Thoracic aorta (tissue), 2 donors: ENCODE measurements around the gene SLC38A7. TPM values are rescaled to one million over a fixed set of nuclear protein-coding genes. Genes with fewer than 3 reads are reported as not detected.
A peak's percentile ranks its signal among the peaks of the same experiment; 100 is the strongest.
"Not testable (repeated sequence)": the region's sequence is repeated elsewhere in the genome, so short reads cannot be mapped to it uniquely, and the experiment has no call there.

ENCODE experiments used
- ATAC-seq: fragments of 150-250 bp; one replicate; pipeline ENCODE4 v1.8.0; 2017; ENCODE audit warnings: low read depth; ENCODE audit not compliant: insufficient number of reproducible peaks, low FRiP score
- DNase-seq: peaks from one replicate; pipeline ENCODE4 v3.0.0-alpha.2; 2020; ENCODE audit warnings: low spot score
- H3K27ac ChIP-seq, 2 donors: fragments of 200-600 bp; sonication (generic); 1 replicate in 1 of 2; 2 replicates in 1 of 2; pipeline ENCODE4 v1.5.1; 2016; ENCODE audit warnings: mild to moderate bottlenecking in 2 of 2, moderate library complexity in 2 of 2
- H3K27me3 ChIP-seq: fragments of 200-600 bp; sonication (generic); replicated peaks from 2 replicates; pipeline ENCODE4 v1.6.0; 2016; ENCODE audit warnings: mild to moderate bottlenecking; ENCODE audit not compliant: insufficient read depth
- H3K36me3 ChIP-seq: fragments of 200-600 bp; sonication (generic); one replicate; pipeline ENCODE4 v1.5.1; 2016
- H3K4me1 ChIP-seq, 2 donors: fragments of 200-600 bp; sonication (generic); 1 replicate in 1 of 2; 2 replicates in 1 of 2; pipeline versions ENCODE4 v1.5.1 to v1.6.0; 2016; ENCODE audit warnings: low read depth in 2 of 2, mild to moderate bottlenecking in 1 of 2; ENCODE audit not compliant: control insufficient read depth in 1 of 2
- H3K4me3 ChIP-seq: fragments of 200-600 bp; sonication (generic); 2 replicates; pipeline ENCODE4 v1.5.1; 2016; ENCODE audit warnings: mild to moderate bottlenecking
- H3K9me3 ChIP-seq: fragments of 200-600 bp; sonication (generic); 2 replicates; pipeline ENCODE4 v1.5.1; 2016
- CTCF ChIP-seq: fragments of 200-600 bp; sonication (generic); IDR thresholded peaks from one replicate; pipeline ENCODE4 v1.5.1; 2019; ENCODE audit warnings: antibody characterized with exemption
- total RNA-seq, 2 donors: library from RNA; depleted of rRNA; stranded (reverse); fragments of >200 nt; gene quantifications; one replicate each; pipeline versions ENCODE4 v1.1.0 to v1.2.3, GENCODE V29; 2016

Gene SLC38A7
- total RNA-seq, 2 donors from 2014 or later, result 12.0 to 19.5 TPM

- no peak overlapping the region for H3K4me3 ChIP-seq
- H3K9me3 ChIP-seq, result no peaks in the 10 kb centered on the region
- no peak overlapping the region for H3K27ac ChIP-seq
- H3K27me3 ChIP-seq, result no peaks in the 10 kb centered on the region
- no peaks in the 10 kb centered on the region for H3K36me3 ChIP-seq
- no peak for TF ChIP-seq CTCF
- no peaks in the 10 kb centered on the region for H3K4me1 ChIP-seq
- no peak for DNase-seq
- ATAC-seq, result no peak
These were observed 7.9 kb upstream of the SLC38A7 start for GRCh38 chr16:58692450-58692849.

- not testable (repeated sequence) for H3K4me3 ChIP-seq, H3K27ac ChIP-seq, DNase-seq, ATAC-seq, H3K27me3 ChIP-seq, H3K36me3 ChIP-seq, H3K9me3 ChIP-seq
- peaks cover 10 to 12% of the 10 kb centered on the region in 2 donors for H3K4me1 ChIP-seq
These were observed 2.6 kb upstream of the SLC38A7 start for GRCh38 chr16:58686985-58687706.

GRCh38 chr16:58685084-58685449 lies 497 bp upstream of the SLC38A7 start:
- peaks cover 10 to 12% of the 10 kb centered on the region in 2 donors for H3K4me1 ChIP-seq
- ATAC-seq, result no peak
- H3K27ac ChIP-seq, result peak overlapping the region in 1 of 2 donors; percentile 24
- H3K36me3 ChIP-seq, result no peaks in the 10 kb centered on the region
- H3K4me3 ChIP-seq, result peak overlapping the region; percentile 85
- no peak for TF ChIP-seq CTCF
- H3K9me3 ChIP-seq, result no peaks in the 10 kb centered on the region
- no peaks in the 10 kb centered on the region for H3K27me3 ChIP-seq
- no peak for DNase-seq

GRCh38 chr16:58684001-58684353 lies 593 bp downstream of the SLC38A7 start:
- peaks cover 10 to 12% of the 10 kb centered on the region in 2 donors for H3K4me1 ChIP-seq
- TF ChIP-seq CTCF, result no peak
- no peaks in the 10 kb centered on the region for H3K9me3 ChIP-seq
- peak overlapping the region in 1 of 2 donors; percentile 24 for H3K27ac ChIP-seq
- no peaks in the 10 kb centered on the region for H3K27me3 ChIP-seq
- DNase-seq (no peak), ATAC-seq (no peak)
- peak overlapping the region; percentile 85 for H3K4me3 ChIP-seq
- no peaks in the 10 kb centered on the region for H3K36me3 ChIP-seq

GRCh38 chr16:58679763-58680162 lies 4.8 kb downstream of the SLC38A7 start:
- Histone ChIP-seq H3K27ac (no peak overlapping the region), H3K27me3 (no peaks in the 10 kb centered on the region), H3K36me3 (peaks cover 4% of the 10 kb centered on the region), H3K4me1 (peaks cover 7 to 10% of the 10 kb centered on the region in 2 donors), H3K4me3 (no peak overlapping the region), H3K9me3 (no peaks in the 10 kb centered on the region)
- no peak for ATAC-seq
- TF ChIP-seq CTCF, result no peak
- no peak for DNase-seq

- no peak for DNase-seq
- H3K4me1 ChIP-seq, result peaks cover 2 to 3% of the 10 kb centered on the region in 2 donors
- no peak overlapping the region for H3K27ac ChIP-seq
- peaks cover 4% of the 10 kb centered on the region for H3K36me3 ChIP-seq
- H3K27me3 ChIP-seq, result no peaks in the 10 kb centered on the region
- H3K4me3 ChIP-seq, result no peak overlapping the region
- H3K9me3 ChIP-seq, result no peaks in the 10 kb centered on the region
- peak; percentile 49 for TF ChIP-seq CTCF
- ATAC-seq, result no peak
These were observed 5.9 kb downstream of the SLC38A7 start for GRCh38 chr16:58678716-58679115.
